ENCODE measurements around the gene CCZ1B.
"Not testable (repeated sequence)": the region's sequence is repeated elsewhere in the genome, so short reads cannot be mapped to it uniquely, and the experiment has no call there.

DNA sequence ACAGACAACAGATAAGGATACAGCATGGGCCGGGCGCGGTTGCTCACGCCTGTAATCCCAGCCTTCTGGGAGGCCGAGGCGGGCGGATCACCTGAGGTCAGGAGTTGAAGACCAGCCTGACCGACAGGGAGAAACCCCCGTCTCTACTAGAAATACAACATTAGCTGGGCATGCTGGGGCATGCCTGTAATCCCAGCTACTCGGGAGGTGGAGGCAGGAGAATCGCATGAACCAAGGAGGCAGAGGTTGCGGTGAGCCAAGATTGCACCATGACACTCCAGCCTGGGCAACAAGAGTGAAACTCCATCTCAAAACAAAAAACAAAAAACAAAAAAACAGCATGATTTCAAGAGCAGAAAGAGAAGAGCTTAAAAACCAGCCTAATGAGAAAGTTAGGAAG, 38.1 kb upstream of the CCZ1B start:
- not testable (repeated sequence) for TF ChIP-seq POLR2A, CTCF, POLR2AphosphoS5 (IDR thresholded peaks at IDR 0.05)

Data from suprapubic skin (tissue), 4 donors.